ENCODE measurements around the gene PCBD1.
"Not testable (repeated sequence)": the region's sequence is repeated elsewhere in the genome, so short reads cannot be mapped to it uniquely, and the experiment has no call there.

The PCBD1 gene

DNA sequence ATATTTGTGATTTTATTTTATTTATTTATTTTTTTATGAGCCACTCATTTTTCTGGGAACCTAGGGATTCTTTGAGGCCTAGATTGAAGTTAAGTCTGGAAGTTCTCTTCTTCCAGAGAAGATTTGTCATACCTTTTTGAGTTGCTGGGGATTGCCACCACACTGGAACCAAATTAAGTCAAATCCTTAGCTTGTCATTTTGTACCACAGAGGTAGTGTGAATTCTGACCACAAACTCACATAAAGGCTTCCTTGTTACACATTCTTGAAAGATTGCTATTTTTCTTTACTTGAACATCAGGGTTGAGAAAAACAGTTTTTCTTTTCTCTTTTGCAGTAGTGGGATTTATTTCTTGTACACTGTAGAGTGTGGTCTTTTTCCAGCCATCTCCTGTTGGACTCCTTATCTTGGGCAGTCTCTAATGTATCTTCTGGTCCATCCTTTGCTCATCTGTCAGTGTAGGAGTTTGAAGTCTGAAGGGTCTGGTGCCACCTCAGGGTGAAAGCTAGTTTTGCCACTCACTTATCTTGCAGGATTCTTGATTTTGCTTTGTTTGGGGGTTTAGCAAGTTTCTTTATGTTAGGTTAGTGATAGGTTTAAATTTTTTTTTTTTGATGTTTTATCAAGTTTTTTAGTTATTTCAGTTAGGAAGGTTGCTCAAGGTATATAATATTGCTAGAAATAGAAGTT lies 24.8 kb downstream of the PCBD1 start:
- DNase-seq (ENCODE audit: low read depth in 2 of 2) = no peak

DNA sequence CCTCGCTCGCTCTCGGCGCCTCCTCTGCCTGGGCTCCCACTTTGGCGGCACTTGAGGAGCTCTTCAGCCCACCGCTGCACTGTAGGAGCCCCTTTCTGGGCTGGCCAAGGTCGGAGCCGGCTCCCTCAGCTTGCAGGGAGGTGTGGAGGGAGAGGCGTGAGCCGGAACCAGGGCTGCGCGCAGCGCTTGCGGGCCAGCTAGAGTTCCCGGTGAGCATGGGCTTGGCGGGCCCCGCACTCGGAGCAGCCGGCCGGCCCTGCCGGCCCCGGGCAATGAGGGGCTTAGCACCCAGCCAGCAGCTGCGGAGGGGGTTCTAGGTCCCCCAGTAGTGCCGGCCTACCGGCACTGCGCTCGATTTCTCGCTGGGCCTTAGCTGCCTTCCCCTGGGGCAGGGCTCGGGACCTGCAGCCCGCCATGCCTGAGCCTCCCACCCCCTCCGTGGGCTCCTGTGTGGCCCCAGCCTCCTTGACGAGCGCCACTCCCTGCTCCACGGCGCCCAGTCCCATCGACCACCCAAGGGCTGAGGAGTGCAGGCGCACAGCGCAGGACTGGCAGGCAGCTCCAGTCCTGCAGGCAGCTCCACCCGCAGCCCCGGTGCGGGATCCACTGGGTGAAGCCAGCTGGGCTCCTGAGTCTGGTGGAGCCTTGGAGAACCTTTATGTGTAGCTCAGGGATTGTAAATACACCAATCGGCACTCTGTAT lies 26.7 kb downstream of the PCBD1 start:
- DNase-seq (ENCODE audit: low read depth in 2 of 2) = not testable (repeated sequence)

DNA sequence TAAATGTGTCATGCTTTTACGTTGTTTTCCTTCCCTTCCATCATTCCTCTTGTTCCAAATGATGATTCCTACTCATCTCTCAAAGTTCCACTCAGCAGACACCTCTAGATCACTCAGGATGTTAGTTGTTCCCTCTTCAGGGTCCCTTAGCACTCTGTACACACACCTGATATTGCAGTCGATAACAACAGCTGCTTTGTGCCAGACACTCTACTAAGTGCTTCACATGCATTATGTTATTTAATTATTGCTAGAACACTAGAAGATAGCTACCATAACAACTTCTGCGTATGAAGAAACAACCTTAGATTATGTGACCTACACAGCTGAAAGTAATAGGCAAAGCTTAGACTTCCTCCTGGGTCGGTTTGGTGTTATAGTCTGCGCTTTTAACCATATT lies 29.6 kb downstream of the PCBD1 start:
- DNase-seq (ENCODE audit: low read depth in 2 of 2) = no peak

DNA sequence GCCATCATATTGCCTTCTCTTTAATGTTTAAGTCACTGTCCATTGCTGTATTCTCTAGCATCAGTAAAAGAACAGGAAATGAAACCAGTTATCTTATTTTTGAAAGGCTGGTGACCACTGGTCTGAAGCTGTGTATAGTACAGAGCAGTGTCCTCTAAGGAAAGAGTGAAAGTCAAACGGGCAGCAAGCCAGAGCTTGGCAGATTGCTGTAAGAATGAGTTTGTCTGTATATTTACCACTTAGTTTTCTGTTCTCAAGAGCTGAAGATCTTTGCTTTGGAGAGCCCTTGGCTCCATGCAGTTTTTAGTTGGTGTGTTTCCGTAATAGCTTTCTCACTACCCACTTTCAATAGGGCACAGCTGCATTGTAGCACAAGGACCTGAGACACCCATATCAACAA lies 31.9 kb downstream of the PCBD1 start:
- no peak for DNase-seq (ENCODE audit: low read depth in 2 of 2)

DNA sequence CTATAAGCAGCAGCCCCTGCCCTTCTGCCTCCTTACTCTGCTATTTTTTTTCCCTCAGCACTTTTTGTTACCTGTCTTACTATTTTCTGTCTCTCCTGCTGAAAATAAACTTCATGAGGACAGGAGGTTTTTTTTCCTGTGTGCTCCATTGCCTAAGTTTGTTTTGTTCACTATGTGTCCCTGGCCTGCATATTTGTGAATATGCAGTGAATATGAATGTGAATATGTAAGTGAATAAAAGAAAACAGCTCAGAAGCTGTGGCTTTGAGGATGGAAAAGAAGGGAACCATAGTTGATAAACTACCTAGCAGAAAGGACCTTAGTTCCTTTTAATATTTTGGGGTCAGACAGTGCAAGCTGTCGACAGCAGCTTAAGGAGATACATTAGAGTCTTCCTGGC lies 34.9 kb downstream of the PCBD1 start:
- DNase-seq (ENCODE audit: low read depth in 2 of 2) = no peak

DNA sequence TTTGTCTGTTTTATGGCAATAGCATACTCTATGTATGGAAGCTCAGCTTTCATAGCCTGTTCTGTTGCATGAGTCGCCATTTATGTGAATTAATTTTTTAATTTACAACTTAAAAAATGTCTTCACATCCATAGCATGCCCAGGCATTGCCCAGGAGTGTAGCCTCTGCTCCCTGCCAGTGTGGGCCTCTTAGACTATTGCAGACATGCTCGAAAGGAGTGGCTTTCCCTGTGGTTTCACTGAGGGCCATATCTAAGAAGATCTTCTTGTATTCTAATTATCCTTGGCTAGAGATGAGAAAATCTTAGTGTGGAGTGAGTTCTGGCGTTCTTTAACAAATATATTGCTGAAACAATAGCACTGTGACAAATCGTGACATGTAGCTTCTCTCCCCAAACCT lies 35.3 kb downstream of the PCBD1 start:
- no peak for DNase-seq (ENCODE audit: low read depth in 2 of 2)

DNA sequence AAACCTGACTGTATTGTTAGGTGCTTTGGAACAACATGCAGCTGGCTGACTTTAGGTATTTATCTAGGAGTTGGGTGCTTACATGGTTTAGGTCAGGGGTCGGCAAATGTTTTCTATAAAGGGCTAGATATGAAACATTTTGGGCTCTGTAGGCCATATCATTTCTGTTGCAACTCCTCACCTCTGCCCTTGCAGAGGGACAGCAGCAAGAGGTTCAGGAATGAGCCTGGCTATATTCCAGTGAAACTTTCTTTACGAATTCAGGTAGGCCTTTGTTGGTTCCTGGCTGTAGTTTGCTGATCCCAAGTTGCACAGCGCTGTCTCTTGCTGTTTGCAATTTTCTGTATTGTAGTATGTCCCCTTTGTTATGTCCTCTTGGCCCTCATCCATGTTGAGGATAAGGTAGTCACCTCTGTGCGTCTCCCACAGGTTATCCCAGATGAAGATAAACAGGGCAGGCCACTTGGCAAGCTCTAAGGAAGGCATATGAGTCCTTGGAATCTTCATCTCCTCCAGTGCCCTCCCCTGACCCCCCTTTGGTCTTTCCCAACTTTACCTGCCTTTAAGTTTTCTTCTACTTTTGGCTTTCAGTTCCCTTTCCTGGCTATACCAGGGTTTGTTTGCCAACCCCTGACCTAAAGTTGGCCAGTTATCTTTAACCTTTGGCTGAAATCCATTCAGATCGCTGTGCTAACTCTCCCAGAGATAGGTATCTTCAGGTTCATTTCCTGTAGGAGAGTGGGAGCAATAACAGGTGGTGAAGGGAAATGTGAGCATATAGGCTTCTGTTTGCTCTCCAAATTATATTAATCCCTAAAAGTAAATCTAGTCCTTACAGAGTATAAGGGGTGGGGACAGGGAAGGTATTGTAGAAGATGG lies 36.5 kb downstream of the PCBD1 start:
- DNase-seq (ENCODE audit: low read depth in 2 of 2) = no peak

DNA sequence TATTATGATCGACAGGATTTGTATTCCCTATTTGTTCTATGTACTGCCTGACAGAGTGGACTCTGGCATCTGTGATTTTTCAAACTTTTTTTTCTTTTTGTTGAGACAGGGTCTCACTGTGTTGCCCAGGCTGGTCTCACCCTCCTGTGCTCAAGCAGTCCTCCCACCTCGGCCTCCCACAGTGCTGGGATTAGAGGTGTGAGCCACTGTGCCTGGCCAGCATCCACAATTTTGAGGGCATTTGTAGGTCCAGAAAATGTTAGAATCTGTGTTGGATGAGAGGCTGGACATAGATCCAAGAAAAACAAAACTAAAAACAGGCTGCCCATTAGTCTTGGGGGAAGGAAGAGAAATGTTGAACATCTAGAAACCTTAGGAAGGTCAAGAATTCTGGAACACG lies 38.3 kb downstream of the PCBD1 start:
- DNase-seq (ENCODE audit: low read depth in 2 of 2) = no peak

DNA sequence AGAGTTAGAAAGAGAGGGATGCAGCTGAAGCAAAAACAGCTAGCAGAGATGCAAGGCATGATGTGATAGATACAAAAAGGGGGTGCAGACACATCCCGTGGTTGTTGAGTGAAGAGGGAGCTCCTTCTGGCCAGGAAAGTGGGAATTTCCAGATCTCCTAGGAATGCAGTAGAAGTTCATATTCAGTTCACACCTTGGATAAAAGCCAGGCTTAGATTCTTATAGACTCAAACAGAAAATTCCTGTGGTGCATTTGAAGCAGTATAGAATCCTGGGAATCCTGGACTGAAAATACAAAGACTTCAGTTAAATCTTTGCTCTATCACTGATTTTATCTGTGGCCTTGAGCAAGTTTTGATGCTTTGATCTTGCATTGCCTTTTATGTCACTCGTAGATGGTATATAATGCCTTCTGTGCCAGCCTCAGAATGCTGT lies 38.8 kb downstream of the PCBD1 start:
- DNase-seq (ENCODE audit: low read depth in 2 of 2) = no peak

DNA sequence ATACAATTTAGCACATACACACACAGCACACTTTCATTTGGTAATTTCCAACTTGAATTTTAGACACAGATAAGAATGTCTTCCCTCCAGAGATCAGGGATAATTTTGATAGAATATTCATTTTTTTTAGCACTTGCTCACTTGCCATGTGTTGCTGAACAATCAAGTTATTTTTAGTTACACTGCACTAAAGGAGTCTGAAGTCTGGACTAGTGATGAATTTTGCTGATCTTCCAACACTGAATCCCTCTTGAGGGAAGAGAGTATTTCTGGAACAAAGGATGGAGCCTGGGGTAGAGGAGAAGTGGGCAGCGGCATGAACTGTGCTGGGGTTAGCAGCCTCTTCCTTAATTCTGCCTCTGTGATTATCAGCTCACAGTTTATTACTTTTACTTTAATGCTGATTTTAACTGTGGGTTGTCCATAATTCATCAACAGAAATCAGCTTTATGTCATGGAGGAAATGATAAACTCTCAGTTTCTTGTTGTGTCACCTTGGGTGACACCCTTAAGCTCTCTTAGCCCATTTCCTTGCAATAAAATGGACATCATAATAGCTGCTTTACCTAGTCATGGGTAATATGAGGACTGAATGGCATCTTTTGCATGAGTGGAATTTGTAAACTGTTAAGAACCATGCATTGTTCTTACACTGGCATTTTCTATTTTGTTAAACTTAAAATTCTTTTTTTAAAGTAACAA lies 40.6 kb downstream of the PCBD1 start:
- DNase-seq (ENCODE audit: low read depth in 2 of 2) = no peak

DNA sequence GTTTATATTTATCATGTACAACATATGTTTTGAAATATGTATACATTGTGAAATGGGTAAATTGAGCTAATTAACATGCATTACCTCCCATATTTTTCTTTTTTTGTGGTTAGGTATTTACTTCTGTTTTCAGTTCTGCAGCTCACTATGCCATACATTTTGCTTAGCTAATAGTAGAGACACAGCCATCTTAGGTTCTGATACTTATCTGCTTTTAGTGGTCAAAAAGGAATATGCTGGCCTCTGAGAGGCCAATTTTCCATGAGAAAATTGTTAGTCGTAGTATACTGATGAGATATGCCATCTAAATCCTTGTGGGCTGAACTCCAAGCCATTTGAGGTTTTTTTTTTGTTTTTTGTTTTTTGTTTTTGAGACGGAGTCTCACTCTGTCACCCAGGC lies 41.6 kb downstream of the PCBD1 start:
- no peak for DNase-seq (ENCODE audit: low read depth in 2 of 2)

DNA sequence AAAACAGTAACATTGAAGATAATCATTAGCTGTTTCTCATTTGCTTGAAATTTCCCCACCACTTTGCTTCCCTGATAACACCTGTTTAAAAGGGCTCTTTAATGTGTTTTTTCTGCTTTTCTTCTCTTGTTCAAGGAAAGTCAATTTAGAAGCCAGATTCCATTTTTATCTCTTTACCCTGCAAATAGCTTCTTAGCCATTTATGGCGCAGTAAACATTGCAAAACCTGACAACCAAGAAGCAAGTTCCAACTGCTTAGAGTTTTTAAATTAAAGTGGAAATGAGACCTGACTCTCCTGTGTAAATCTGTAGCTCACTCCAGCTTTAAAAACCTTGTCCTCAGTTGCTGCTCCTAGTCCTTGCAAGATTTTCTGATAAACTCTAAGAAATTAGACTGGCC lies 42.5 kb downstream of the PCBD1 start:
- no peak for DNase-seq (ENCODE audit: low read depth in 2 of 2)

DNA sequence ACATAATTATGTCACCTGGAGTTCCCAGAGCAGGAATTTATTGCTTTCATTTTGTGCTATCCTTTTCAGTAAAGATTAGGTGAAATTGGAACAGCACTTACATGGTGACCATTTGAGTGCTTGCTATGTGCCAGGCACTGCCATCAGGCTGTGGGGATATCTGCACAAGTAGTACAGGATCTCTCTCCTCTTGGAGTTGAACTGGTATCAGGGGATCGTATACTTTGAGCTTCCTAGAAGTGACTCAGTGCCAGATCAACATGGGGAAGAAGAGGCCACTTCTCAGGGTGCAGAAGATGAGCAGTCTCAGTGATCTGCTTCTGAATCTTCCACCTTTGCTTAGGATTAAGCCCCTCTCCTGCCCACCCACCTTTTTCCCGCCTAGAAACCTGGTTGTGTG lies 43.1 kb downstream of the PCBD1 start:
- no peak for DNase-seq (ENCODE audit: low read depth in 2 of 2)

DNA sequence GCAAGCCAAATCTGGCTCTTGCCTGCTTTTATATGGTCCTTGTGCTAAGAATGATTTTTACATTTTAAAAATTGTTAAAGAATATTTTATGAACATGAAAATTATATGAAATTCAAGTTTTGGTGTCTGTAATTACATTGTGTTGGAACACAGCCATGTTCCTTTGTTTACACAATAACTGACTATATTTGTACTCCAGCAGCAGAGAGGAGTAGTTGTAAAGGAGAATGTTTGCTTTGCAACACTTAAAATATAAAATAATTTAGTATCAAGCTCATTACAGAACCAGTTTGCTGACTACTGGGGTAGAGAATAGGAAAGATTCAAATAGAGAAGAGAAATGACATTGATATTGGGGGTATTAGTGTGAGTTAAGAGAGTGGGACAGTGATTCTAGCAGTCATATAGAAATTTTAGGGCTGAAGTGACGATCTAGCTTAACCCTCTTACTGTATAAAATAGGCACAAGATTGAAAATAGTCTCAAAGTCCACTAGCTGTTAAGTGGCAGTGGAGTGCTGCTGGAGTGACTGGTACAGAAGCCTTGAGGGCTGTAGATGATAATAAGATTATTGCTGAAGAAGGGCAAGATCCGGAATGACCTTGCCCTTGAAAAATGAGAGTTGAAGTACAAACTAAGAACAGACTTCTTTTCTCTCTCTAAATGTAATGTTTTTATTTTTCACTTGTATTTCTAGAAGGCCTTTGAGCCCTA lies 44.4 kb downstream of the PCBD1 start:
- no peak for DNase-seq (ENCODE audit: low read depth in 2 of 2)

DNA sequence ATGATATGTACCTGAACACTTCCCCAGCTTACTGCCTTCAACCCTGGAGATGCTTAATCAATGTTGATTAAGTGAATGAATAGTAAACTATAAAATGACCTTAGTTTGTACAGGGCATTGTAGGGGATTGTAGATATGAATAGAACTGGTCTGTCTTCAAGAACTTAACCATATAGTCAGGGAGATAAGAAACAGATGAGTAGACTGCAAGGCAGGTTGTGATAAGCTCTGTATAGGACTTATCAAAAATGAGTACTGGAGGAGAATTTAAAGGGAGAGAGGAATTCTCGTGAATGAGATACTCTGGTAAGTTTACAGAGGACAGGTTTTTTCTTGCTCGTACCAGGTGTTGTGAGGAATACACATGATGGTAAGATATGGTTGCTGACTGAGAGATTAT lies 45.0 kb downstream of the PCBD1 start:
- no peak for DNase-seq (ENCODE audit: low read depth in 2 of 2)

DNA sequence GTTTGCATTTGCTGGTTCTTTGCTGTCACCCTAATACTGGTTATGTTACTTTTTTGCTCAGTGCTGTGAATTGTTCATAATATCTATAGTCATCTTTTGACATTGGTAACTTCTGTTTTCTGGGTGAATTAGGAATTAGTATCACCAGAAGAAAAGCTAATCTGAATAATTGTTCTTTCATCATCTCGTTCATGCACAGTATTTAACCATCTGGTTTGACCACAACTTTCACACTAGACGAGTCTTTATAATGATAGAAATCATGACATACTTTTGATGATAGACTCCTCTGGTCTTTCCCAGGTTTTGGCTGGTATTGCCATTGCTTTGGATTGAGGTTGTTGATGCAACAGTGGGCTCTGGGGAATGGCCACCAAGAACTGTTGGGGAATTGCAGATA lies 47.5 kb downstream of the PCBD1 start:
- DNase-seq (ENCODE audit: low read depth in 2 of 2) = no peak

DNA sequence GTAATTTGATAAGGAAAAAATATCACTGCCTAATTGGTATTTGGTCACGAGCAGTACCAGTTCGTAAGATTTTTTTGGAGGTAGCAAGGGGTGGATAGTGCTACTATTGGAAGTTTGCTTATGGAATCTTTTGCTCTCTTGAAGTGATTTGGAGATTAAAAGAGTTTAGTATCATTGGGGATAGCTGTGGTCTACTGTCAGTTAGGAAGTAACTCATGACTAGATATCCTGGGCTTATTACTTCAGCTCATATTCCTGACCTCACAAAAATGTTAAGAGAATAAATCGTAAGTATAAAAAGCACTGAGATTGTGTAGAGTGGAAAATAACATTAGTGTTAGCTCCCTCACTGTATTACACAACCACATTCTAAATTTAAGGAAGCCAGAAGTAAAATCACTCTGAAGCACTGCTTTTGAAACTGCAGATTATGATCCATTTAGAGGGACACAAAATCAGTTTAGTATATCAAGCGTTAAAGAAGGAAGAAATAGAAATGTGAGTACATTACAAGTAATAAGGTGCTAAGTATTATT lies 50.0 kb downstream of the PCBD1 start:
- DNase-seq (ENCODE audit: low read depth in 2 of 2) = no peak

DNA sequence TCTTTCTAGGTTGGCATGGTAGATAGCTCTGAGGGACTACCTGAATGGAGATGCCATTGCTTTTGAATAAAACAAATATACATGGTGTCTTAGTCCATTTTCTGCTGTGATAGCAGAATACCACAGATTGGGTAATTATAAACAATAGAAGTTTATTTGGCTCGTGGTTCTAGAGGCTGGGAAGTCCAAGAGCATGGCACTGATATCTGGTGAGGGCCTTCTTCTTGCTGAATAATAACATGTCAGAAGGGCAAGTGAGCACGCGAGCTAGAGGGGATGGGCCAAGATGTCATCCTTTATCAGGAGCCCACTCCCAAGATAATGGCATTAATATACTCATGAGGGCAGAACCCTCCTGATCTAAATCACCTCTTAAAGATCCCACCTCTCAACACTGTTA lies 50.7 kb downstream of the PCBD1 start:
- DNase-seq (ENCODE audit: low read depth in 2 of 2) = no peak

DNA sequence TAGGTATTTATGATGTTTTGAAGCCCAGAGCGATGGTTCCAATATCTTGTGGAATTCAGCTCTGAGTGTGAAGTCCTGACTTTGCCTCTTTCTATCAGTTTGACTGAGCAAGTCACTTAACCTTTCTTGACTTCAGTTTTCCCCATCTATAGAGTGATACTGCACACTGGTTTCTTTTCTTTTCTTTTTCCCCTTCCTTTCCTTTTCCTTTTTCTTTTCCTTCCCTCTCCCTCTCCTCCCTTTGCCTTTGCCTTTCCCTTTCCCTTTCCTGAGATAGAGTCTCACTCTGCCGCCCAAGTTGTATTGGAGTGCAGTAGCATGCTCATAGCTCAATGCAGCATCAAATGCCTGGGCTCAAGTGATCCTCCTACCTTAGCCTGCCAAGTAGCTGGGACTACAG lies 52.0 kb downstream of the PCBD1 start:
- no peak for DNase-seq (ENCODE audit: low read depth in 2 of 2)

DNA sequence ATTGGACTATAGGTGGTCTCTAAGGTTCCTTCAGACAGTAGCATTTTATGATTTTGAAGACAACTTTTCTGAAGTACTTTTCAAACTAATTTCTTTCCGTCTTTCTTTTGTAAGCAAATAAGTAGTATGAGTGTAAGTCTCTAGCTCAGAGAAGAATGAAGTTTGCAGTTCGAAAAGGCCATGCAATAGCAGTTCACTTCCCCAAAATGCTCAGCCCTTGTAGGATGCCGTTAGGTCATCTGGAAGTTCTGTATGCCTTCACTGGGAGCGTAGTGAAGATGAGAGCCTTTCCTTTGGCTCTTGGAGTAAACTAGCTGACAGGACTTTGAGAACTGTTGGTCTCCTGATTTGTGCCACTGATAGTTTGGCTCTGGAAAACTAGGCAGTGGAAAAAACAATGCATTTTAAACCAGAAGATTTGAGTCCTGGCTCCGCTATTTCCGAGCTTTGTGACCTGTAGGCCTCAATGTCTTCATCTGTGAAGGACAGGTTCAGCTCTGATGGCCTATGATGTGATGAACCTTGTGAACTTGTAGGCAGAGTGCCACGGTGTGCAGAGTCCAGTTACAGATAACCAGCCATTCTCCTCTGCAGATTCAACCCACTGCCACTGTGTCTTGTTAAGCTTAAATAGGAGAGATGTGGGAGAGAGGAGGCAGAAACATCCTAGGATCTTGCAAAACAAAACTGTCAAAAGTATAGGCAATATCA lies 53.8 kb downstream of the PCBD1 start:
- no peak for DNase-seq (ENCODE audit: low read depth in 2 of 2)

DNA sequence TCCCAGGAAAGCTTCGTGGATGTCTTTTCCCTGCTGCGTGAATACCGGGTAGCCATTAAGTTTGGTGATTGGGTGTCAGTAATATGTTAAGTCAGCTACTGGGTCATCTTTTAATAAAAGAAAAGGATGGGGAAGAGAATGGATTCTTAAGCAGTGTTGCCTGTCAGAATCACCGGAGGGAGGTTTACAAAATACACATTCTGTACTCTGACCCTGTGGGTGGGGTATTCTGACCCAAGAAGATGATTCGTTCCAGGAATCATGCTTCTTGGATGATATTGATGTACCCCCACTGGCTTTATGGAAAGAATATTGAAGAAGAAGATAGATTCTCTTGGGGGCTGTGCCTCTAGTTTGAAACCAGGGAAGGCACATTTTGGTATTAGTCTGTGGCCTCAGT lies 54.3 kb downstream of the PCBD1 start:
- DNase-seq (ENCODE audit: low read depth in 2 of 2) = no peak

Measured in stimulated activated CD4-positive, alpha-beta T cell treated with anti-CD3 and anti-CD28 coated beads, Interleukin-4, amount 100 ng/mL, for 48 hours (primary cell).